Measurements from ENCODE around the gene C19orf81.

DNA sequence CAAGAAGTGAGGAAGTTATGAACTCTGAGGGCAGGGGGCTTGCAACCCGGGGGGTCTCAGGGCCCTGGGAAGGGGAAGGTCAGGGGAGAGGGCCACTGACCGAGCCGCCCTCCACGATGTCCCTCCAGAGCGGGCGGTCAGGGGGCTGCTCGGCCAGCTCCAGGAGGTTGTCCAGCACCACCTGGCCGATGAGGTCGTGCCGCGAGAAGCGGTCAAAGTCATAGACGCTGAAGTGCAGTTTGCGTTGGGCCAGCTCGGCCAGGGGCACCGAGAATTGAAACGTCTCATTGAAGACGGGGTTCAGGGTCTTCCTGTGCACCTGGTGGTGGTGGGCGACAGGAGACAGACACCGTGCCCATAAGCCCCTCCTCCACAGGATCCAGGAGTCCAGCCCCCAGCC, 20.1 kb upstream of the C19orf81 start:
- no peak for TF ChIP-seq POLR2A (IDR thresholded peaks at IDR 0.05)
- TF ChIP-seq, protein P1, sequence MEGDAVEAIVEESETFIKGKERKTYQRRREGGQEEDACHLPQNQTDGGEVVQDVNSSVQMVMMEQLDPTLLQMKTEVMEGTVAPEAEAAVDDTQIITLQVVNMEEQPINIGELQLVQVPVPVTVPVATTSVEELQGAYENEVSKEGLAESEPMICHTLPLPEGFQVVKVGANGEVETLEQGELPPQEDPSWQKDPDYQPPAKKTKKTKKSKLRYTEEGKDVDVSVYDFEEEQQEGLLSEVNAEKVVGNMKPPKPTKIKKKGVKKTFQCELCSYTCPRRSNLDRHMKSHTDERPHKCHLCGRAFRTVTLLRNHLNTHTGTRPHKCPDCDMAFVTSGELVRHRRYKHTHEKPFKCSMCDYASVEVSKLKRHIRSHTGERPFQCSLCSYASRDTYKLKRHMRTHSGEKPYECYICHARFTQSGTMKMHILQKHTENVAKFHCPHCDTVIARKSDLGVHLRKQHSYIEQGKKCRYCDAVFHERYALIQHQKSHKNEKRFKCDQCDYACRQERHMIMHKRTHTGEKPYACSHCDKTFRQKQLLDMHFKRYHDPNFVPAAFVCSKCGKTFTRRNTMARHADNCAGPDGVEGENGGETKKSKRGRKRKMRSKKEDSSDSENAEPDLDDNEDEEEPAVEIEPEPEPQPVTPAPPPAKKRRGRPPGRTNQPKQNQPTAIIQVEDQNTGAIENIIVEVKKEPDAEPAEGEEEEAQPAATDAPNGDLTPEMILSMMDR (IDR thresholded peaks at IDR 0.05): no peak

All from adrenal gland (tissue), 5 donors.